Measurements from ENCODE around the gene CENPS.
"Not testable (repeated sequence)": the region's sequence is repeated elsewhere in the genome, so short reads cannot be mapped to it uniquely, and the experiment has no call there.

Gene CENPS

DNA sequence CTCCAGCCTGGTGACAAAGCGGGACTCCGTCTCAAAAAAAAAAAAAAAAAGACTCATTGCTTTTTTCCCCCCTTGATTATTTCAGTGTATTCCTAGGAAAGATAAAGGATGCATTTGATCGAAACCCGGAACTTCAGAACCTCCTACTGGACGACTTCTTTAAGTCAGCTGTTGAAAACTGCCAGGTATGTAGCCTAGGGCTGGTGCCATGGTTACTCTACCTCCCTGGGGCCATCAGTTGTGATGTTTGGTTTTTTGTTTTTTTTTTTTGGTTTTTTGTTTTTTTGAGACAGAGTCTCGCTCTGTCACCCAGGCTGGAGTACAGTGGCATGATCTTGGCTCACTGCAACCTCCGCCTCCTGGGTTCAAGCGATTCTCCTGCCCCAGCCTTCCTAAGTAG, 11.5 kb upstream of the CENPS start:
- in situ Hi-C loops (cut with MboI; ENCODE audit: low sequenced_read_pairs), result not testable (repeated sequence)

- in situ Hi-C loops (cut with MboI; ENCODE audit: low sequenced_read_pairs), result no loop called here
Observed at GRCh38 chr1:10419351-10419750, 10.9 kb upstream of the CENPS start.

- in situ Hi-C loops (cut with MboI; ENCODE audit: low sequenced_read_pairs), result no loop called here
Observed at GRCh38 chr1:10421637-10422036, 8.6 kb upstream of the CENPS start.

GRCh38 chr1:10424034-10424433, 6.2 kb upstream of the CENPS start:
- in situ Hi-C loops (cut with MboI; ENCODE audit: low sequenced_read_pairs), result no loop called here

DNA sequence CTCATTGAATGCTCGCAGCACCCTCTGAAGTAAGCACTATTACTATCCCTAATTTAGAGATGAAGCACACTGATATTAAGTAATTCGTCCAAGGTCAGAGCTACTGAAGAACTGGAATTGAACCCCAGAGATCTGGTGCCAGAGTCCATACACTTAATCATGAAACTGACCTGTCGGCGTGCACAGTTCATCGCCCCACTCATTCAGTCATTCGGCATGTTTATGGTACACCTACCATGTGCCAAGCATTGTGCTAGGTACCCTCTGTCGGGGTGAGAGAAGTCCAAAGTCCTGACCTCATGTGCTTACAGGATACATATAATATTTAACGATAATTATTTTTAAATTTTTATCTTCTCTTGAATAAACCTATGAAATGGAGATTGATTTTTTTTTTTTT, 5.6 kb upstream of the CENPS start:
- in situ Hi-C loops (cut with MboI; ENCODE audit: low sequenced_read_pairs), result no loop called here

- in situ Hi-C loops (cut with MboI; ENCODE audit: low sequenced_read_pairs), result not testable (repeated sequence)
Observed at GRCh38 chr1:10425826-10426534, 4.3 kb upstream of the CENPS start.

DNA sequence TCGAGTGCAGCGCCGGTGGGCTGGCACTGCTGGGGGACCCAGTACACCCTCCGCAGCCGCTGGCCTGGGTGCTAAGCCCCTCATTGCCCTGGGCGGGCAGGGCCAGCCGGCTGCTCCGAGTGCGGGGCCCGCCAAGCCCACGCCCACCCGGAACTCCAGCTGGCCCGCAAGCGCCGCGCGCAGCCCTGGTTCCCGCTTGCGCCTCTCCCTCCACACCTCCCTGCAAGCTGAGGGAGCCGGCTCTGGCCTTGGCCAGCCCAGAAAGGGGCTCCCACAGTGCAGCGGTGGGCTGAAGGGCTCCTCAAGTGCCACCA, 3.7 kb upstream of the CENPS start:
- in situ Hi-C loops (cut with MboI; ENCODE audit: low sequenced_read_pairs), result not testable (repeated sequence)

GRCh38 chr1:10428984-10429383, 1.2 kb upstream of the CENPS start:
- in situ Hi-C loops (cut with MboI; ENCODE audit: low sequenced_read_pairs), result no loop called here

- in situ Hi-C loops (cut with MboI; ENCODE audit: low sequenced_read_pairs), result no loop called here
Observed at GRCh38 chr1:10429868-10430215, 391 bp upstream of the CENPS start.

DNA sequence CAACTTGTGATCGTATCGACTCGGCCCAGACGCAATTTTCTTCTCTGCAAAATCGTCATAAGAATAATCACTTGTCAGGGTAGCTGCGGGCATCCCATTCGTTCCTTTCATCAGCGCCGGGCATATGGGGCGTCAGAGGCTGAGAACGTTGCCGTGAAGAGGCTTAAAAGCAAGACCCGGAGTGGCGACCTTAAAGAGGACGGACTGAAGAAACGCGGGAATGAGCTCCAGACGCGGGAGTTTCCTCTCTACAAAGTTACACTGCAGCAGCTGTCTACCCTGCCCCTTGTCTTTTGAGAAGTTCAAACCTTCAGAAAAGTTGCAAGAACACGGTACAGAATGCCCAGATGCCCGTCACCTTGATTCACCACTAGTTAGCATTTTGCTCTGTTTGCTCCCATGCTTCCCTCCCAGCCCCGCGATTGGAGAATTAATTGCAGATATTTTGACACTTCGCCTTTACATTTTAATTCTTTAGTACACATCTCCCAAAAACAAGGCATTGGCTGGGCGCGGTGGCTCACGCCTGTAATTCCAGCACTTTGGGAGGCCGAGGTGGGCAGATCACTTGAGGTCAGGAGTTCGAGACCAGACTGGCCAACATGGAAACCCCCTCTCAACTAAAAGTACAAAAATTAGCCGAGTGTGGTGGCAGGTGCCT, 967 bp downstream of the CENPS start:
- in situ Hi-C loops (cut with MboI; ENCODE audit: low sequenced_read_pairs), result no loop called here

GRCh38 chr1:10432910-10433700, 2.9 kb downstream of the CENPS start:
- in situ Hi-C loops (cut with MboI; ENCODE audit: low sequenced_read_pairs), result no loop called here

DNA sequence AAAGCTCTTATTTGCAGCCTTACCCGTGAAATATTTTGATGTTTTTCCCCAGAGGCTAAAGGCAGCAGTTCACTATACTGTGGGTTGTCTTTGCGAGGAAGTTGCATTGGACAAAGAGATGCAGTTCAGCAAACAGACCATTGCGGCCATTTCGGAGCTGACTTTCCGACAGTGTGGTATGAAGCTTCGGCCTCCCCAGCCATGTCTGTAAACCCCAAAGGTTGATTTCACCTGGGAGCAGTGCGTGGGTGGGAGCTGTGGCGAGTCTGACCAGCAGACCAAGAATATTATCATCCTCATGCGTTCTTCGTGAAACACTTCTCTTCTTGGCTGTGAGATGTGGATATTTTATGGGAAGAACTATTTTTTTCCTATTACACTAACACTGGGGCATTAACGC, 3.6 kb downstream of the CENPS start:
- in situ Hi-C loops (cut with MboI; ENCODE audit: low sequenced_read_pairs), result no loop called here

- in situ Hi-C loops (cut with MboI; ENCODE audit: low sequenced_read_pairs), result no loop called here
Observed at GRCh38 chr1:10434590-10434989, 4.4 kb downstream of the CENPS start.

DNA sequence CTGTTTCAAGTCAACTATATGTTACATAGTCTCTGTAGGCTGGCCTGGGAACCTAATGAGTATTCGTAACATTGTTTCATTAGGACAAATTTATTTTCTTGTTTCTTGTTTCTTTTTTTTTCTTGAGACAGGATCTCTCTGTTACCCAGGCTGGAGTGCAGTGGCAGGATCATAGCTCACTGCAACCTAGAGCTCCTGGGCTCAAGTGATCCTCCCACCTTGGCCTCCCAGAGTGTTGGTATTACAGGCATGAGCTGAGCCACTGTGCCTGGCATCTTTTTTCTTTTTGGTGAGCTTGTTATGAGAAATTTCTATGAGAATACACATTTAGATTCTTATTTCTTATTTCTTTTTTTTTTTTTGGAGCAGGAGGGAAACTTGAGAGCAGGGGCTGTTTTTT, 6.8 kb downstream of the CENPS start:
- in situ Hi-C loops (cut with MboI; ENCODE audit: low sequenced_read_pairs), result no loop called here

GRCh38 chr1:10438677-10439163, 8.5 kb downstream of the CENPS start:
- in situ Hi-C loops (cut with MboI; ENCODE audit: low sequenced_read_pairs), result no loop called here

- in situ Hi-C loops (cut with MboI; ENCODE audit: low sequenced_read_pairs), result no loop called here
Observed at GRCh38 chr1:10440305-10440704, 10.1 kb downstream of the CENPS start.

GRCh38 chr1:10440794-10441193, 10.6 kb downstream of the CENPS start:
- in situ Hi-C loops (cut with MboI; ENCODE audit: low sequenced_read_pairs), result no loop called here

- in situ Hi-C loops (cut with MboI; ENCODE audit: low sequenced_read_pairs), result no loop called here
Observed at GRCh38 chr1:10444248-10444647, 14.0 kb downstream of the CENPS start.

GRCh38 chr1:10444795-10445397, 14.7 kb downstream of the CENPS start:
- in situ Hi-C loops (cut with MboI; ENCODE audit: low sequenced_read_pairs), result no loop called here

- in situ Hi-C loops (cut with MboI; ENCODE audit: low sequenced_read_pairs), result no loop called here
Observed at GRCh38 chr1:10446790-10447422, 16.7 kb downstream of the CENPS start.

- in situ Hi-C loops (cut with MboI; ENCODE audit: low sequenced_read_pairs), result no loop called here
Observed at GRCh38 chr1:10449751-10450150, 19.5 kb downstream of the CENPS start, which contains the start of gene CORT. CORT (plus strand) TSS chr1:10450031; CDS start chr1:10450224, 193 bp downstream.

All from HL-60/S4 (cell line).